ENCODE results near the gene DEK. TPM values are rescaled to one million over a fixed set of nuclear protein-coding genes. Genes with fewer than 3 reads are reported as not detected.

Gene DEK
- polyA plus RNA-seq, 1 of the 3 experiments (the other 2 are of a cell fraction) = 34.2 TPM

DNA sequence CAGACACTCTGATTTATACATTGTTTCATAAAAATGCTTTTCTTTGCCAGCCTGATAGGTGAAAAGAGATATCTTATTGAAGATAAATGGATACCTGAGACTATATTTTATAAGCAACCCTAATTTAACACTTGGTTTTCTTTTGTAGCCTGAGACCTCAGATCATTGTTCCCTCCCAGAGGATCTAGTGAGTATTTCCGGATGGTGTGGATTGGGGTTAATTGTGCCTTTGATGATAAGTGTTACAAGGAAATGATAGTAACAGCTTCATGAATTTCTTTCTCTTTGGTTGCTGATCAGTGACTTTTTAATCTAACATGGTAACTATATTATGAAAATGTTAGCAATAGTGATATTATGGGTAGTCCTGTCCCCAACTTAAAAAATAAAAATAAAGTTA is 78.7 kb downstream of the DEK start:
- Histone ChIP-seq H3K36me3 (replicated peaks in 1 of 2; ENCODE audit: control insufficient read depth in 1 of 2, insufficient read depth in 2 of 2, low read length in 1 of 2) (peaks cover 0 to 3% of the 10 kb centered on the region in 2 experiments), H3K4me3 (ENCODE audit: low read depth in 2 of 2, low read length in 1 of 2) (no peak overlapping the region), H3K9me3 (no peaks in the 10 kb centered on the region), H3F3A (replicated peaks; ENCODE audit: insufficient read depth) (no peaks in the 10 kb centered on the region), H3K27ac (ENCODE audit: low read depth in 2 of 2, low read length in 1 of 2) (no peak overlapping the region), H3K4me1 (ENCODE audit: control insufficient read depth in 1 of 2, insufficient read depth in 2 of 2, low read depth in 1 of 2, low read length in 1 of 2) (no peaks in the 10 kb centered on the region), H3K9me2 (no peaks in the 10 kb centered on the region), H3K79me2 (ENCODE audit: insufficient read depth) (no peaks in the 10 kb centered on the region), H4K20me1 (ENCODE audit: insufficient read depth) (no peaks in the 10 kb centered on the region), H3K4me2 (no peak overlapping the region), H2AFZ (ENCODE audit: low read depth) (no peak overlapping the region), H3K9ac (no peak overlapping the region), H3K27me3 (ENCODE audit: insufficient read depth) (no peaks in the 10 kb centered on the region)
- WGBS (ENCODE audit: low lambda C conversion rate) = 92% methylated on average over 1 of the region's 1 CpG
- no peak for TF ChIP-seq JUND (IDR thresholded peaks at IDR 0.05)
- TF ChIP-seq NRF1 (IDR thresholded peaks at IDR 0.05; ENCODE audit: low read depth, low read length) = no peak
- no peak for TF ChIP-seq IRF3 (IDR thresholded peaks at IDR 0.05; ENCODE audit: low read depth, low read length)
- TF ChIP-seq FOSL2 (IDR thresholded peaks at IDR 0.05; ENCODE audit: borderline replicate concordance, low read depth) = no peak
- no peak for TF ChIP-seq RCOR1 (IDR thresholded peaks at IDR 0.05; ENCODE audit: low read length)
- TF ChIP-seq RFX5 (IDR thresholded peaks at IDR 0.05; ENCODE audit: low read length) = no peak
- no peak for TF ChIP-seq RAD21 (IDR thresholded peaks at IDR 0.05; ENCODE audit: low read length)
- TF ChIP-seq YY1 (IDR thresholded peaks at IDR 0.05; ENCODE audit: low read depth) = no peak
- TF ChIP-seq MEF2A (IDR thresholded peaks at IDR 0.05; ENCODE audit: borderline replicate concordance, low read depth) = no peak
- no peak for TF ChIP-seq RXRA (IDR thresholded peaks at IDR 0.05; ENCODE audit: borderline replicate concordance, low read depth)
- no peak for TF ChIP-seq FOXJ3 (CRISPR knock-in tag; IDR thresholded peaks at IDR 0.05)
- TF ChIP-seq TEAD4 (IDR thresholded peaks at IDR 0.05; ENCODE audit: borderline replicate concordance, insufficient read depth) = no peak
- TF ChIP-seq FOXM1 (IDR thresholded peaks at IDR 0.05; ENCODE audit: low read depth) = no peak
- TF ChIP-seq NFIC (IDR thresholded peaks at IDR 0.05; ENCODE audit: borderline replicate concordance) = no peak
- no peak for TF ChIP-seq CHD2 (IDR thresholded peaks at IDR 0.05; ENCODE audit: low read length, partially characterized antibody)
- POLR2A ChIA-PET = no interaction called here
- no peak for DNase-seq
- CTCF ChIA-PET = no interaction called here

DNA sequence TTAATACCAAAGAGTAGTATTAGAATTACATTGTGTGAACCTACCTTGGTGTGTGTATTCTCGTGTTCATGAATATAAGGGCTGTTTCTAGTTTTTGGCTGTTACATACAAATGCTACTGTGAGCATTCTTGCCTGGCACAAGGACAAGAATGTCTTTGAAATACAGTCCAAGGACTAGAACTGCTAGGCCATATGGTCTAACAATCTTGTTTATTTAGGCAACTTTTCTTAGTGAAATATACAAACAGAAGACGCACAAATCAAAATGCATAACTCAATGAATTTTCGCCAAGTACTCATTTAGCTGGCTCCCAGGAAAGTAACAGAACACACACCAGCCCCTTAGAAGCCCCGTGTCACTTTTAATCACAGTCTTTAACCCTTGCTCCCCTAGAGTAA is 80.6 kb downstream of the DEK start:
- Histone ChIP-seq H3K9me3 (no peaks in the 10 kb centered on the region), H3K27me3 (ENCODE audit: insufficient read depth) (no peaks in the 10 kb centered on the region), H3F3A (replicated peaks; ENCODE audit: insufficient read depth) (peaks cover 4% of the 10 kb centered on the region), H4K20me1 (ENCODE audit: insufficient read depth) (no peaks in the 10 kb centered on the region), H3K4me3 (ENCODE audit: low read depth in 2 of 2, low read length in 1 of 2) (no peak overlapping the region), H3K9me2 (no peaks in the 10 kb centered on the region), H3K9ac (no peak overlapping the region), H2AFZ (ENCODE audit: low read depth) (no peak overlapping the region), H3K27ac (ENCODE audit: low read depth in 2 of 2, low read length in 1 of 2) (no peak overlapping the region), H3K79me2 (ENCODE audit: insufficient read depth) (no peaks in the 10 kb centered on the region), H3K4me2 (no peak overlapping the region), H3K36me3 (replicated peaks in 1 of 2; ENCODE audit: control insufficient read depth in 1 of 2, insufficient read depth in 2 of 2, low read length in 1 of 2) (peaks cover 0 to 3% of the 10 kb centered on the region in 2 experiments), H3K4me1 (ENCODE audit: control insufficient read depth in 1 of 2, insufficient read depth in 2 of 2, low read depth in 1 of 2, low read length in 1 of 2) (no peaks in the 10 kb centered on the region)
- ChIA-PET CTCF (no interaction called here), POLR2A (no interaction called here)
- WGBS (ENCODE audit: low lambda C conversion rate) = 91% methylated on average over 4 of the region's 4 CpGs
- no peak for DNase-seq
- TF ChIP-seq FOSL2 (IDR thresholded peaks at IDR 0.05; ENCODE audit: borderline replicate concordance, low read depth) (no peak), TCF12 (IDR thresholded peaks at IDR 0.05) (no peak)

Measured in SK-N-SH (cell line).